Testis (tissue), 3 donors: ENCODE data around the gene PWWP2B. TPM values are rescaled to one million over a fixed set of nuclear protein-coding genes. Genes with fewer than 3 reads are reported as not detected.

Experiments used
- DNase-seq: peaks from one replicate; pipeline ENCODE4 v3.0.0-alpha.2; 2019
- H3K27ac ChIP-seq, 2 donors: fragments of 200-600 bp; sonication (generic); one replicate each; pipeline ENCODE4 v1.5.1; 2019
- H3K27me3 ChIP-seq: fragments of 200-600 bp; sonication (generic); one replicate; pipeline ENCODE4 v1.5.1; 2019
- H3K36me3 ChIP-seq: fragments of 200-600 bp; sonication (generic); one replicate; pipeline ENCODE4 v1.5.1; 2017; ENCODE audit warnings: low read depth; ENCODE audit errors: missing control alignments
- H3K4me1 ChIP-seq: fragments of 200-600 bp; sonication (generic); one replicate; pipeline ENCODE4 v1.5.1; 2019
- H3K4me3 ChIP-seq, 2 donors: fragments of 200-600 bp; sonication (generic); one replicate each; pipeline ENCODE4 v1.5.1; 2017 to 2019
- H3K9me3 ChIP-seq: fragments of 200-600 bp; sonication (generic); one replicate; pipeline ENCODE4 v1.5.1; 2017
- CTCF ChIP-seq, 3 experiments: fragments of 450-650 bp in 2 of 3; fragments of 200-600 bp in 1 of 3; sonication (generic) in 1 of 3; IDR thresholded peaks; one replicate each; pipeline ENCODE4 v1.5.1; 2016 to 2019; ENCODE audit warnings: antibody characterized with exemption in 3 of 3, mild to moderate bottlenecking in 2 of 3, moderate library complexity in 1 of 3
- POLR2A ChIP-seq: fragments of 450-650 bp; IDR thresholded peaks from one replicate; pipeline ENCODE4 v1.6.1; 2017; ENCODE audit warnings: antibody characterized with exemption, mild to moderate bottlenecking, moderate library complexity
- WGBS, 2 donors: methylation state at CpG; one replicate each; pipeline ENCODE4 v1.1.5; 2018; 5-methylcytosine and 5-hydroxymethylcytosine counted together
- intact Hi-C: fragments of 100-400 bp; cut with DNase I; formaldehyde crosslinking; loops from one replicate; pipeline ENCODE4 v1.15.1; 2023; ENCODE audit warnings: low total_unique reads
- polyA plus RNA-seq: library from polyadenylated mRNA; stranded (reverse); fragments of 350-450 nt; fragmentation: Illumina TruSeq; extraction: RNeasy Lipid Tissue Mini Kit (QIAGEN cat#74804); gene quantifications from one replicate; pipeline ENCODE4 v1.2.3, GENCODE V29; 2014; ENCODE audit warnings: low read depth, low replicate concordance; ENCODE audit not compliant: insufficient read depth
- total RNA-seq, 2 donors: library from RNA; depleted of rRNA; stranded (reverse); fragments of >200 nt; gene quantifications; one replicate each; pipeline ENCODE4 v1.2.3, GENCODE V29; 2016

The PWWP2B gene
- total and polyA plus RNA-seq, 3 donors from 2014 or later, result 16.0 to 45.1 (median 32.6) TPM

GRCh38 chr10:132397671-132398565 is 918 bp downstream of the PWWP2B start:
- DNase-seq, result peak; percentile 73
- H3K4me3 ChIP-seq, result peak overlapping the region; percentile 71 to 79

GRCh38 chr10:132398566-132398991 is 1.6 kb downstream of the PWWP2B start:
- H3K4me3 ChIP-seq, result no peak overlapping the region
- peaks cover 19% of the 10 kb centered on the region for H3K4me1 ChIP-seq
- DNase-seq, result no peak
- TF ChIP-seq CTCF (IDR thresholded peaks at IDR 0.05), result no peak
- TF ChIP-seq POLR2A, result no peak
- intact Hi-C loops, result no loop called here
- H3K27me3 ChIP-seq, result no peaks in the 10 kb centered on the region
- H3K27ac ChIP-seq, result no peak overlapping the region
- WGBS, 2 donors, result 71 to 89% methylated on average over 5 to 13 of the region's 13 CpGs
- no peaks in the 10 kb centered on the region for H3K36me3 ChIP-seq
- no peaks in the 10 kb centered on the region for H3K9me3 ChIP-seq

More at GRCh38 chr10:132397671-132398565, 918 bp downstream of the PWWP2B start:
- Histone ChIP-seq H3K36me3 (no peaks in the 10 kb centered on the region), H3K27me3 (no peaks in the 10 kb centered on the region), H3K27ac (peak overlapping the region; percentile 72 to 91), H3K4me1 (peaks cover 19% of the 10 kb centered on the region), H3K9me3 (no peaks in the 10 kb centered on the region)
- TF ChIP-seq CTCF (IDR thresholded peaks at IDR 0.05), result no peak
- TF ChIP-seq POLR2A, result no peak
- WGBS, 2 donors, result 19 to 27% methylated on average over 17 to 39 of the region's 40 CpGs
- intact Hi-C loops, result no loop called here

- H3K4me1 ChIP-seq, result peaks cover 19% of the 10 kb centered on the region
- TF ChIP-seq CTCF (IDR thresholded peaks at IDR 0.05), result no peak
- TF ChIP-seq POLR2A, result no peak
- H3K36me3 ChIP-seq, result no peaks in the 10 kb centered on the region
- no peak overlapping the region for H3K27ac ChIP-seq
- WGBS, 2 donors, result 92 to 93% methylated on average over 12 to 27 of the region's 27 CpGs
- intact Hi-C loops, result no loop called here
- no peaks in the 10 kb centered on the region for H3K27me3 ChIP-seq
- H3K9me3 ChIP-seq, result no peaks in the 10 kb centered on the region
- DNase-seq, result no peak
- H3K4me3 ChIP-seq, result no peak overlapping the region
Measured at GRCh38 chr10:132399117-132400035, 2.4 kb downstream of the PWWP2B start.

GRCh38 chr10:132400041-132400546 is 3.1 kb downstream of the PWWP2B start:
- H3K27me3 ChIP-seq, result no peaks in the 10 kb centered on the region
- TF ChIP-seq POLR2A, result no peak
- TF ChIP-seq CTCF (IDR thresholded peaks at IDR 0.05), result no peak
- H3K4me3 ChIP-seq, result no peak overlapping the region
- no peak for DNase-seq
- H3K36me3 ChIP-seq, result no peaks in the 10 kb centered on the region
- H3K27ac ChIP-seq, result no peak overlapping the region
- intact Hi-C loops, result no loop called here
- H3K4me1 ChIP-seq, result peaks cover 18% of the 10 kb centered on the region
- 93 to 97% methylated on average over 5 to 9 of the region's 9 CpGs for WGBS, 2 donors
- no peaks in the 10 kb centered on the region for H3K9me3 ChIP-seq
